DMS79 treated with DMSO at 0.1 percent for 48 hours (cell line): Measurements from ENCODE around the gene VSIG2.
"Not testable (repeated sequence)": the region's sequence is repeated elsewhere in the genome, so short reads cannot be mapped to it uniquely, and the experiment has no call there.

Source experiments
- DNase-seq: peaks from one replicate; lab custom pipeline; 2025; lab: John Stamatoyannopoulos, UW

Gene VSIG2

GRCh38 chr11:124751741-124752470 lies at the start of gene VSIG2:
Gene VSIG2, minus strand, starts transcription at chr11:124752255. Its CDS starts 118 bp downstream, at chr11:124752137.
- no peak for DNase-seq

GRCh38 chr11:124801014-124801413 lies 49.0 kb upstream of the VSIG2 start:
- peak; percentile 57 for DNase-seq

- peak; percentile 90 for DNase-seq
Observed at GRCh38 chr11:124800226-124800929, 48.3 kb upstream of the VSIG2 start, which contains the start of gene MSANTD2. Gene MSANTD2, minus strand, starts transcription at chr11:124800406. Its CDS starts 26 bp downstream, at chr11:124800380.

GRCh38 chr11:124799348-124800225 lies 47.5 kb upstream of the VSIG2 start:
- DNase-seq: peak; percentile 57

GRCh38 chr11:124798991-124799347 lies 46.9 kb upstream of the VSIG2 start:
- peak; percentile 70 for DNase-seq

- no peak for DNase-seq
Observed at GRCh38 chr11:124796312-124796711, 44.3 kb upstream of the VSIG2 start.

GRCh38 chr11:124793466-124794278 lies 41.6 kb upstream of the VSIG2 start:
- peak; percentile 33 for DNase-seq

- no peak for DNase-seq
Observed at GRCh38 chr11:124791626-124792341, 39.7 kb upstream of the VSIG2 start.

GRCh38 chr11:124788521-124788920 lies 36.5 kb upstream of the VSIG2 start:
- DNase-seq: no peak

- DNase-seq: no peak
Observed at GRCh38 chr11:124784051-124784450, 32.0 kb upstream of the VSIG2 start.

- no peak for DNase-seq
Observed at GRCh38 chr11:124783002-124783401, 30.9 kb upstream of the VSIG2 start.

- no peak for DNase-seq
Observed at GRCh38 chr11:124779568-124779967, 27.5 kb upstream of the VSIG2 start.

GRCh38 chr11:124778281-124778680 lies 26.2 kb upstream of the VSIG2 start:
- no peak for DNase-seq

GRCh38 chr11:124776865-124777645 lies 25.0 kb upstream of the VSIG2 start:
- DNase-seq: no peak

- DNase-seq: not testable (repeated sequence)
Observed at GRCh38 chr11:124770959-124771358, 18.9 kb upstream of the VSIG2 start.

- no peak for DNase-seq
Observed at GRCh38 chr11:124769806-124770774, 18.0 kb upstream of the VSIG2 start.

GRCh38 chr11:124768914-124769313 lies 16.9 kb upstream of the VSIG2 start:
- DNase-seq: no peak

GRCh38 chr11:124766156-124766555 lies 14.1 kb upstream of the VSIG2 start:
- DNase-seq: no peak
